Measurements from ENCODE around the gene LRFN3. TPM values are rescaled to one million over a fixed set of nuclear protein-coding genes. Genes with fewer than 3 reads are reported as not detected.

Gene LRFN3
- total RNA-seq, 4 donors from 2014 or later, result 8.3 to 34.4 (median 22.1) TPM

- TF ChIP-seq CTCF (IDR thresholded peaks at IDR 0.05) (no peak), POLR2A (IDR thresholded peaks at IDR 0.05) (no peak)
These were observed 24.3 kb downstream of the LRFN3 start for GRCh38 chr19:35960432-35960972.

GRCh38 chr19:35963514-35963913 lies 27.3 kb downstream of the LRFN3 start:
- no peak for DNase-seq
- Histone ChIP-seq H3K4me3 (no peak overlapping the region), H3K36me3 (no peaks in the 10 kb centered on the region), H3K9me3 (no peaks in the 10 kb centered on the region), H3K27me3 (peaks cover 0 to 7% of the 10 kb centered on the region in 2 donors), H3K4me1 (peaks cover 0 to 10% (median 4%) of the 10 kb centered on the region in 4 donors), H3K27ac (no peak overlapping the region)
- TF ChIP-seq POLR2A (IDR thresholded peaks at IDR 0.05) (no peak), CTCF (IDR thresholded peaks at IDR 0.05) (no peak)

More at GRCh38 chr19:35960432-35960972, 24.3 kb downstream of the LRFN3 start:
- H3K27ac ChIP-seq, result no peak overlapping the region
- H3K9me3 ChIP-seq, result no peaks in the 10 kb centered on the region
- H3K4me3 ChIP-seq, result no peak overlapping the region
- peaks cover 0 to 7% of the 10 kb centered on the region in 2 donors for H3K27me3 ChIP-seq
- H3K4me1 ChIP-seq, result peaks cover 0 to 10% (median 4%) of the 10 kb centered on the region in 4 donors
- no peaks in the 10 kb centered on the region for H3K36me3 ChIP-seq
- no peak for DNase-seq

GRCh38 chr19:35966771-35967170 lies 30.6 kb downstream of the LRFN3 start:
- DNase-seq, result no peak
- no peak overlapping the region for H3K27ac ChIP-seq
- no peaks in the 10 kb centered on the region for H3K27me3 ChIP-seq
- H3K4me1 ChIP-seq, result no peaks in the 10 kb centered on the region
- no peak overlapping the region for H3K4me3 ChIP-seq
- H3K36me3 ChIP-seq, result no peaks in the 10 kb centered on the region
- TF ChIP-seq CTCF (IDR thresholded peaks at IDR 0.05), result no peak
- TF ChIP-seq POLR2A (IDR thresholded peaks at IDR 0.05), result no peak
- no peaks in the 10 kb centered on the region for H3K9me3 ChIP-seq

- TF ChIP-seq CTCF (IDR thresholded peaks at IDR 0.05), result no peak
- no peak overlapping the region for H3K27ac ChIP-seq
- DNase-seq, result no peak
- H3K36me3 ChIP-seq, result no peaks in the 10 kb centered on the region
- no peaks in the 10 kb centered on the region for H3K4me1 ChIP-seq
- H3K27me3 ChIP-seq, result no peaks in the 10 kb centered on the region
- no peak overlapping the region for H3K4me3 ChIP-seq
- H3K9me3 ChIP-seq, result no peaks in the 10 kb centered on the region
These were observed 37.3 kb downstream of the LRFN3 start for GRCh38 chr19:35973487-35973886.

GRCh38 chr19:35975608-35976214 lies 39.5 kb downstream of the LRFN3 start:
- H3K27me3 ChIP-seq, result no peaks in the 10 kb centered on the region
- no peaks in the 10 kb centered on the region for H3K9me3 ChIP-seq
- no peak for TF ChIP-seq POLR2A (IDR thresholded peaks at IDR 0.05)
- no peaks in the 10 kb centered on the region for H3K4me1 ChIP-seq
- H3K4me3 ChIP-seq, result no peak overlapping the region
- no peak for DNase-seq
- H3K27ac ChIP-seq, result no peak overlapping the region
- H3K36me3 ChIP-seq, result no peaks in the 10 kb centered on the region

GRCh38 chr19:35977446-35978222 lies 41.5 kb downstream of the LRFN3 start:
- no peaks in the 10 kb centered on the region for H3K4me1 ChIP-seq
- no peaks in the 10 kb centered on the region for H3K36me3 ChIP-seq
- TF ChIP-seq CTCF (IDR thresholded peaks at IDR 0.05) (no peak), POLR2A (IDR thresholded peaks at IDR 0.05) (no peak)
- no peaks in the 10 kb centered on the region for H3K9me3 ChIP-seq
- no peak overlapping the region for H3K27ac ChIP-seq
- DNase-seq, result no peak
- no peaks in the 10 kb centered on the region for H3K27me3 ChIP-seq
- no peak overlapping the region for H3K4me3 ChIP-seq

Measured in Peyer's patch (tissue), 4 donors.